ENCODE data around the gene HTRA3.

HTRA3 gene

DNA sequence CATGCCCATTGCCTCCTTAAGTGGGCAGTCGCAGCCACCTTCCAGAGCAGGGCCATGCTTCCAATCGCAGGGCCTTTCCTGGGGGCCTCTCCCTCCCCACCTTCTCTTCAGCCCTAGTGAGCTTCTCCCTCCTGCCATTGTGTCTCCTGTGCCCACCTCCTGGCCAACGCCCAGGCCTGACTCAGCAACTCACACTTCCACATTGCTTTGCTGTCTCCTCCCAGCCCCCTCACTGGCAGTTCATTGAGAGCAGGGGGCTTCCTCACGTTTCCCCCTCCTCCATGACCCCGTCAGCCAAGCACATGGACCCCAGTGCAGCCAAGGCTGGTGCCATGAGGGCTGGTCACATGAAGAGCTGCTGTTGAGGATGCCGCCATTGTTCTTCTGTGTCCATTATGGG, 25.9 kb downstream of the HTRA3 start:
- Mint-ChIP-seq H3K4me3 (no peak overlapping the region), H3K27ac (no peak overlapping the region), H3K36me3 (no peaks in the 10 kb centered on the region), H3K9me3 (ENCODE audit: low read depth) (no peaks in the 10 kb centered on the region), H3K27me3 (peaks cover 1% of the 10 kb centered on the region), H3K4me1 (ENCODE audit: low read depth) (no peaks in the 10 kb centered on the region)

DNA sequence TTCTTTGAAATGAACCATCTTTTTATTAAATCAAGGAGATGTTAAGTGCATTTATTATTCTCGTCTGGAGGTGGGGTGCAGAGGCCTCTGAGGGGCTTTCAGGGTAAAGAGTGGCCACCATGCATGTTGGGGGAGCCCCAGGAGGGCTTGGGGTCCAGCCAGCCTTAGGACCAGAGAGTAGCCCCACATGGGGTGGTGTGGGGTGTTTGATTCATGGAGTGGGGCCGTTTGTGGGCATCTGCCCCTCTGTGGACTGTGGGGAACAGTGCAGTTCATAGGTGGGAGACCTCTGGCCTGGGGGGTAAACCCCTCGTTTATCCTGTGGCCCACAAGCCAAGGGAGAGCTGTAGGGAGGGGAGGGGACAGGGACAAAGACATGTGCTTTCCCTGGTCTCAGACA, 26.9 kb downstream of the HTRA3 start:
- H3K9me3 Mint-ChIP-seq (ENCODE audit: low read depth): peaks cover 6% of the 10 kb centered on the region
- H3K4me1 Mint-ChIP-seq (ENCODE audit: low read depth): no peaks in the 10 kb centered on the region
- H3K27me3 Mint-ChIP-seq: peaks cover 1% of the 10 kb centered on the region
- no peaks in the 10 kb centered on the region for H3K36me3 Mint-ChIP-seq
- no peak overlapping the region for H3K27ac Mint-ChIP-seq
- H3K4me3 Mint-ChIP-seq: no peak overlapping the region

DNA sequence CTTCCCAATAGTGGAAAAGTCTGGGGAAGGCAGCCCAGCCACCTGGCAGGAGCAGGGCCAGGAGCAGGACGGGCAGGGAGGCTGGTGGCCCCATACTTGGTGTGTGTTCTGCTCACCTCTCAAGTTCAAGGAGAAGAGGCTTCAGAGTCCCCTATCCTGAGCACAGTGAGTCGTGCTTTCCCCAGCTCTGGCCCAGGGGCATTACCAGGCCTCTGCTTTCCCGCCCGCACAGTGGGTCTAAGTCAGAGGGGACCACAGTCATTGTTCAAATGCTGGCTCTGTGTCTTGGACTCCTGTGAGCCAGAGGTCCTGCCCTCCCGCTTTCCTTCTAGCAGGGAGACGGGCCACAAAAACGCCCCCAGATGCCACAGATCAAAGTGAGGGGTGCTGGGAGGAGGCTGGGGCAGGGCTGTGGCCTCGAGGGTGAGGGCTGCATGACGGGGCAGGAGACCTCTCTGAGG, 27.6 kb downstream of the HTRA3 start:
- Mint-ChIP-seq H3K4me3 (no peak overlapping the region), H3K36me3 (no peaks in the 10 kb centered on the region), H3K9me3 (ENCODE audit: low read depth) (peaks cover 6% of the 10 kb centered on the region), H3K27me3 (peaks cover 1% of the 10 kb centered on the region), H3K4me1 (ENCODE audit: low read depth) (no peaks in the 10 kb centered on the region), H3K27ac (no peak overlapping the region)

DNA sequence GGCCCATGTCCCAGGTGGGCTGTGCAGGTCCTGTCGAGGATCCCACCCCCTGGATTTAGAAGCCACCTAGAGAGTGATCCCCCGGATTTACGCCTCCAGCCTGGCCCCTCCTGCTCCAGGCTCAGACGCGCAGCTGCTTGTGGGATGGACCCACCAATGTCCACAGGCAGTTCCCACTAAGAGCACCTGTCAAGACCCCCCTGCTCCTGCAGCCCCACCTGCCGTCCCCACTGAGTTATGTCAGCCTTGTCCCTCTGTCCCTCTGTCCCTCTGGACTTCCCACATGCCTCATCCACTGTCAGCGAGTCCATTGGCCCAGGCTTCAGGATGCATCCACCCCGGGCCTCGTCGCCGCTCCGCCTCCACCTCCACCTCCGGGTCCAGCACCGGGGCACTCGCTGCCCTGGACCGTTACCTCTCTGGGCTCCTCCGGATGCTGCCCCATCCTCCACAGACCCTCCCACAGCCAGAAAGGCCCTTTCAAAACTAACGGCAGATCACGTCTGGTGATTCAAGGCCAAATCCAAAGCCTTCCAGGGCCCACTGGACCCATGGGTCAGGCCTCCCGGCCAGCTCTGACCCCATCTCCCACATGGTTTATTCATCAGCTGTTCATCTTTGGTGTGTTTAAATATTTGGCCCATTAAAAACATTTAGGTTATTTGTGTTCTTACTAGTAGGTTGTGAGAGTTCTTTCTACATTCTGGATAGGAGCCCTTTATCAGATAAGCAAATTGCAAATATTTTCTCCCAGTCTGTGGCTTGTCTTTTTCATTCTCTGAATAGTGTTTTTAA, 28.3 kb downstream of the HTRA3 start:
- H3K27ac Mint-ChIP-seq: no peak overlapping the region

DNA sequence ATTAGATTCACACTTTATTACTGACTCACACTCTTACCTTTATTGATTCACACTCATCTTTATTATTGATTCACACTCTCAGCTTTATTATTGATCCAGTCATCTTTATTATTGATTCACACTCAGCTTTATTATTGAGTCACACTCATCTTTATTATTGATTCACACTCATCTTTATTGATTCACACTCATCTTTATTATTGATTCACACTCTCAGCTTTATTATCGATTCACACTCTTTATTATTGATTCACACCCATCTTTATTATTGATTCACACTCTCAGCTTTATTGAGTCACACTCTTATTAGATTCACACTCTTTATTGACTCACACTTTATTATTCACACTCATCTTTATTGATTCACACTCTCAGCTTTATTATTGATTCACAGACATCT, 31.3 kb downstream of the HTRA3 start:
- no peaks in the 10 kb centered on the region for H3K36me3 Mint-ChIP-seq
- peaks cover 6% of the 10 kb centered on the region for H3K9me3 Mint-ChIP-seq (ENCODE audit: low read depth)
- H3K4me1 Mint-ChIP-seq (ENCODE audit: low read depth): no peaks in the 10 kb centered on the region
- no peak overlapping the region for H3K27ac Mint-ChIP-seq
- H3K27me3 Mint-ChIP-seq: peaks cover 1% of the 10 kb centered on the region
- no peak overlapping the region for H3K4me3 Mint-ChIP-seq

More for the DNA sequence above, 28.3 kb downstream of the HTRA3 start:
- Mint-ChIP-seq H3K4me3 (no peak overlapping the region), H3K9me3 (ENCODE audit: low read depth) (peaks cover 6% of the 10 kb centered on the region), H3K4me1 (ENCODE audit: low read depth) (no peaks in the 10 kb centered on the region), H3K27me3 (peaks cover 1% of the 10 kb centered on the region), H3K36me3 (no peaks in the 10 kb centered on the region)

DNA sequence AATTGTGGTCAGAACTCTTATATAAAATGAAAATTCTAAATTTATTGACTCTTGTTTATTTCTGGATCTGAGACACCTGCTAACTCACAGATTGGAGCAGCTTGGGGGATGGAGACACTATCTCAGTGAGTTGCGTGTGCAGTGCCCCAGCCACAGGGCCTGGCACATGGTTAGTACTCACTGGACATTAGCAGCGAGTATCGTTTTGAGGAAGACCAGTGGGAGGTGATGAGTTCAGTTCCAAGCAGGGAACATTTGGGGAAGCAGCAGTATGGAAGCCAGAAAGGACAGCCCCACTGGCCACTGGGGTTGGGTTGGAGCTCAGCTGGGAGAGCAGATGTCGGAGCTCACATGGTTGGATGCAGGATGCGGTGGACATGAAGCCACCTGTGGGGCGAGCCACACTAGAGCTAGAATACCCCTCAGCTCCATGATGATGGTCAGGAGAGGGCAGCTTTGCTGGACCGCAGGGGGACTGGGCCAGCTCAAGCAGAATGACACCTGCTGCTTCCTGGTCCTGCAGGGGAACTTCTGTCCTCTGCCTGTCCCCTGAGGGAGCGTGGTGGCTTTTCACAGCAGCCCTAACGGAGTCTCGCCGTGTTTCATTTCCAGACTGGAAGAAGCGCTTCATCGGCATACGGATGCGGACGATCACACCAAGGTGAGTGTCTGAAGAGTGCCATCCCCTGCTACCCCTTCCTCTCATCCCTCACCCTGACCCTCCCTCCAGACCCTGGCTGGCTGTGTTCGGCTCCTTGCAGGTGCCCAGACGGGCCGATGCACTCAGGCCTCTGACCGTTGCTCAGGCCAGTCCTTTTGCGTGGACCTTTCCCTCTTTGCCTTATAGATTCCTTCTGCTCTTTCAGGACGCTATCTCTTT, 32.5 kb downstream of the HTRA3 start:
- H3K27me3 Mint-ChIP-seq: peaks cover 1% of the 10 kb centered on the region
- H3K4me1 Mint-ChIP-seq (ENCODE audit: low read depth): no peaks in the 10 kb centered on the region
- peaks cover 6% of the 10 kb centered on the region for H3K9me3 Mint-ChIP-seq (ENCODE audit: low read depth)
- H3K27ac Mint-ChIP-seq: no peak overlapping the region
- no peak overlapping the region for H3K4me3 Mint-ChIP-seq
- H3K36me3 Mint-ChIP-seq: no peaks in the 10 kb centered on the region

DNA sequence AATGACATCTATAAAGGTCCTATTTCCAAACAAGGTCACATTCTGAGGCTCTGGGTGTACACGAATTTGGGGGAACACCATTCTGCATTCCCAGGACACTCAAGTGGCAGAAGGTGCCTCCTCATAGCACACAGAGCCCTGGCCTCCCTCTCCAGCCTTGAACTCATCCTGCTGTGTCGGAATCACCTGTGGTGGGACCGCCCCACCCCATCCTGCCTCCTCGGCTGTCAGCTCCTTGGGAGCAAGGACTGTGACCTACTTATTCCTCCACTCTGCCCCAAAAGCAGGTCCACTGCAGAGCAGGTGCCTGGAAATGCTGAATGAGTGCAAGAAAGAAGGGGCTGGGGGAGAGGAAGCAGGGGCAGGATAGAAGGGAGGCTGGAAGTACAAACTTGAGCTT, 33.5 kb downstream of the HTRA3 start:
- Mint-ChIP-seq H3K9me3 (ENCODE audit: low read depth) (peaks cover 6% of the 10 kb centered on the region), H3K27ac (no peak overlapping the region), H3K4me3 (no peak overlapping the region), H3K4me1 (ENCODE audit: low read depth) (no peaks in the 10 kb centered on the region), H3K27me3 (peaks cover 1% of the 10 kb centered on the region), H3K36me3 (no peaks in the 10 kb centered on the region)

DNA sequence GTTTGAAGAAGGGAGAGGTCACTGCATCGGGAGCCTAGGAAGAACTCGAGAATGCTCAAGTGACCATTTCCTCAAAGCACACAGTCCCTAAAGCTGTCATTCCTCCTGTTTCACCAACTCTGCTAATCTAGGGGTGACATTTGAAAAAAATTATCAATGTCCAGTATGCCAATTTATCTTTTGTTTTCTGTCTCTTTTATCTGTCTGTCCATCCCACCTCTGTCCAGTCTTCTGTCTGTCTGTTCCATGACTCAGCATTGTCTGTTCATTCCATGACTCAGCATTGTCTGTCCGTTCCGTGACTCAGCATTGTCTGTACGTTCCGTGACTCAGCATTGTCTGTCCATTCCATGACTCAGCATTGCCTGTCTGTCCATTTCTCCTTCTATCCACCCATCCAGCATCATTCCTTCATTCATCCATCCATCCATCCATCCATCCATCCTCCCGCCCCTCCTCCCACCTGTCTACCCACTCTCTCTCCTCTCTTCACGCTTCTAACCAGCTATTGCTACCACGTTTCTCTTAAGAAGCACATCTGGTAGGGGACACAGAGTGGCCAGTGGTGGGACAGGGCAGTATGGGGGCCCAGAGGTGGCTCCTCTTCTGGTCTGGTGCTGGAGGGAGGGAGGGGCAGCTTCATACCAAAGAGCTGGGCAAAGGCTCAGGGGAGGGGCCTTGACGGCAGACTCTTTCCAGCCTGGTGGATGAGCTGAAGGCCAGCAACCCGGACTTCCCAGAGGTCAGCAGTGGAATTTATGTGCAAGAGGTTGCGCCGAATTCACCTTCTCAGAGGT, 34.1 kb downstream of the HTRA3 start:
- peak overlapping the region; percentile 1 for H3K27ac Mint-ChIP-seq
- no peak overlapping the region for H3K4me3 Mint-ChIP-seq
- H3K36me3 Mint-ChIP-seq: no peaks in the 10 kb centered on the region
- H3K9me3 Mint-ChIP-seq (ENCODE audit: low read depth): peaks cover 6% of the 10 kb centered on the region
- no peaks in the 10 kb centered on the region for H3K27me3 Mint-ChIP-seq
- no peaks in the 10 kb centered on the region for H3K4me1 Mint-ChIP-seq (ENCODE audit: low read depth)

DNA sequence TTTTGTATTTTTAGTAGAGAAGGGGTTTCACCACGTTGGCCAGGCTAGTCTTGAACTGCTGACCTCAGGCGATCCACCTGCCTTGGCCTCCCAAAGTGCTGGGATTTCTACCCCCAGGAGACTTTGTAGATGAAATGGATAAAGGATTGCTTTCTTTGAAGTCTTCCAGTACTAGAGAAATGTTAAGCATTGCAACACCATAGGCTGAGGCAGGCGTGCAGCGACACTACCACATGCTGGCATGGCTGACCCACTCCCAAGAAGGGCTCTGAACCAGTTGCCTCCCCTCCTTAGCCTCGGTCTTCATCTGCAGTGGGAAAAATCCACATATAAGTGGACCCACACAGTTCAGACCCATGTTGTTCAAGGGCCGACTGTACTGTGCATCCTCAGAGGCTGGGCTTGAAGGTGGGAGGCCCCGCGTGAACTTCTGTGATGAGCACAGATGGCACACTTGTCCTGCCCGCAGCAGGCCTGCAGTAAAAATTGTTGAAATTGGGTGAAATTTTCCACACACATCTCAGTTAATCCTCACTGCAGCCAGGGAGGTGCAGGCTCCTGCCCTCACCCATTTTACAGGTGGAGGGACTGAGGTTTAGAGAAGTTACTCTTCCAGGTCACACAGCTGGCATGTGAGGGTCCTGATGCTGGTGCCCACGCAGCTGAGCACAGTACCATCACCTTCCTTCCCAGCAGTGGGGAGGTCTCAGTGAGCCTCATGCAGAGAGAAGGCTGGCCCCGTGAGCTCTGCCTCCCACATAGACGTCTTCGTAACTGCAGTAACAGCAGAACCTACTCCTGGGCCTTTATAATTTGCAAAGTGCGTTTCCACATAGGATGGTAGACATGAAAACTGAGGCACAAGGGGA, 35.5 kb downstream of the HTRA3 start:
- Mint-ChIP-seq H3K4me3 (no peak overlapping the region), H3K27ac (no peak overlapping the region), H3K4me1 (ENCODE audit: low read depth) (no peaks in the 10 kb centered on the region), H3K27me3 (no peaks in the 10 kb centered on the region), H3K9me3 (ENCODE audit: low read depth) (peaks cover 6% of the 10 kb centered on the region), H3K36me3 (no peaks in the 10 kb centered on the region)

DNA sequence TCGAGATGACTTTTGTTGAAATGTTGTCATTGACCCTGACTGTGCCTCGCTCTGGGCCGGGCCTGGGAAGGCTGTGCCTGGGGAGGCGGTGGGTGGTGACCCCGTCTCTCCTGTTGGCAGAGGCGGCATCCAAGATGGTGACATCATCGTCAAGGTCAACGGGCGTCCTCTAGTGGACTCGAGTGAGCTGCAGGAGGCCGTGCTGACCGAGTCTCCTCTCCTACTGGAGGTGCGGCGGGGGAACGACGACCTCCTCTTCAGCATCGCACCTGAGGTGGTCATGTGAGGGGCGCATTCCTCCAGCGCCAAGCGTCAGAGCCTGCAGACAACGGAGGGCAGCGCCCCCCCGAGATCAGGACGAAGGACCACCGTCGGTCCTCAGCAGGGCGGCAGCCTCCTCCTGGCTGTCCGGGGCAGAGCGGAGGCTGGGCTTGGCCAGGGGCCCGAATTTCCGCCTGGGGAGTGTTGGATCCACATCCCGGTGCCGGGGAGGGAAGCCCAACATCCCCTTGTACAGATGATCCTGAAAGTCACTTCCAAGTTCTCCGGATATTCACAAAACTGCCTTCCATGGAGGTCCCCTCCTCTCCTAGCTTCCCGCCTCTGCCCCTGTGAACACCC, 36.4 kb downstream of the HTRA3 start:
- H3K27ac Mint-ChIP-seq: no peak overlapping the region
- H3K4me3 Mint-ChIP-seq: no peak overlapping the region
- no peaks in the 10 kb centered on the region for H3K4me1 Mint-ChIP-seq (ENCODE audit: low read depth)
- H3K36me3 Mint-ChIP-seq: no peaks in the 10 kb centered on the region
- H3K27me3 Mint-ChIP-seq: no peaks in the 10 kb centered on the region
- peaks cover 2% of the 10 kb centered on the region for H3K9me3 Mint-ChIP-seq (ENCODE audit: low read depth)

DNA sequence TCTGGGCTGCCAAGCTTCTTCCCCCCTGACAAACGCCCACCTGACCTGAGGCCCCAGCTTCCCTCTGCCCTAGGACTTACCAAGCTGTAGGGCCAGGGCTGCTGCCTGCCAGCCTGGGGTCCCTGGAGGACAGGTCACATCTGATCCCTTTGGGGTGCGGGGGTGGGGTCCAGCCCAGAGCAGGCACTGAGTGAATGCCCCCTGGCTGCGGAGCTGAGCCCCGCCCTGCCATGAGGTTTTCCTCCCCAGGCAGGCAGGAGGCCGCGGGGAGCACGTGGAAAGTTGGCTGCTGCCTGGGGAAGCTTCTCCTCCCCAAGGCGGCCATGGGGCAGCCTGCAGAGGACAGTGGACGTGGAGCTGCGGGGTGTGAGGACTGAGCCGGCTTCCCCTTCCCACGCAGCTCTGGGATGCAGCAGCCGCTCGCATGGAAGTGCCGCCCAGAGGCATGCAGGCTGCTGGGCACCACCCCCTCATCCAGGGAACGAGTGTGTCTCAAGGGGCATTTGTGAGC, 37.0 kb downstream of the HTRA3 start:
- H3K27me3 Mint-ChIP-seq: no peaks in the 10 kb centered on the region
- no peak overlapping the region for H3K27ac Mint-ChIP-seq
- H3K4me3 Mint-ChIP-seq: no peak overlapping the region
- H3K36me3 Mint-ChIP-seq: no peaks in the 10 kb centered on the region
- H3K9me3 Mint-ChIP-seq (ENCODE audit: low read depth): no peaks in the 10 kb centered on the region
- no peaks in the 10 kb centered on the region for H3K4me1 Mint-ChIP-seq (ENCODE audit: low read depth)

DNA sequence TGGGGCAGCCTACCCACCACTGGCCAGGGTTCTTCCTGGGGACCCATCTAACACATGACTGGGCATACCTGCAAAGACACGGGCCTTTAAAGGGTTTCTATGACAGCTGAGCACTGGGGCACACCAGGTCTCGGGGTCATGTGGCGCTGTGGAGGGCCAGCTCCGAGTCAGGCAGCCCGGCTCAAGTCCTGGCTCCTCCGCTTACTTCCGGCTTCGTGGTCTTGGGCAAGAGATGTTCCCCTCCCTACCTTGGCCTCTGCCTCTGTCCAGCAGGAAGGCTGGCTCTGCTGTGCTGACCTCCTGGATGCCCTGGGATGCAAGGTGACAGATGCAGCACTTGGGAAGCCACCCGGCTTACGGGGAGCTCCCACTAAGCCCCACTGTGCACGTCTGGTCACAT, 37.6 kb downstream of the HTRA3 start:
- no peak overlapping the region for H3K4me3 Mint-ChIP-seq
- no peak overlapping the region for H3K27ac Mint-ChIP-seq
- no peaks in the 10 kb centered on the region for H3K4me1 Mint-ChIP-seq (ENCODE audit: low read depth)
- H3K27me3 Mint-ChIP-seq: no peaks in the 10 kb centered on the region
- no peaks in the 10 kb centered on the region for H3K36me3 Mint-ChIP-seq
- H3K9me3 Mint-ChIP-seq (ENCODE audit: low read depth): peaks cover under 1% of the 10 kb centered on the region

DNA sequence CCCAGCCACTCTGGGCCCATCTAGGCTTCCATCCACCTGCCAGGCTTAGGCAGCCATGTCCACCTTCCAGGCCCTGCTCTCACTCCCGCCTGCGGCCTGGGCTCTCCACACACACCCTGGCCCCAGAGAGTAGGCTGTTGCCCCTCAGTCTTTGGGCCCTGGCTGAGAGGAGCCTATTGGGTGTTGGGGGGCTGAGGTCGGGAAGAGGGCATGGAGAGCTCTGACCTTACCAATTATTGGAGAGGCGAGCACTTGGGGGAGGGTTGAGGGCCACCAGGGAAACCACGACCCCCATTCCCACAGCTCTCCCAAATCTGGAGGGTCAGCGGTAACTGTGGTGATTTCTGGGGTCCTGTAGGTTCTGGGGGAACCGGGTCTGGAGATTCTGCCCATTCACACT, 38.2 kb downstream of the HTRA3 start:
- Mint-ChIP-seq H3K4me1 (ENCODE audit: low read depth) (no peaks in the 10 kb centered on the region), H3K36me3 (no peaks in the 10 kb centered on the region), H3K27ac (no peak overlapping the region)

More for the DNA sequence above, 38.2 kb downstream of the HTRA3 start:
- Mint-ChIP-seq H3K9me3 (ENCODE audit: low read depth) (peaks cover 6% of the 10 kb centered on the region), H3K4me3 (no peak overlapping the region), H3K27me3 (no peaks in the 10 kb centered on the region)
